Suprapubic skin (tissue), 4 donors: ENCODE results near the gene CNTN3. TPM values are rescaled to one million over a fixed set of nuclear protein-coding genes. Genes with fewer than 3 reads are reported as not detected.

Experiments used
- DNase-seq, 2 donors: peaks; one replicate each; pipeline ENCODE4 v3.0.0-alpha.2; 2019; ENCODE audit warnings: low spot score in 2 of 2
- H3K27ac ChIP-seq: fragments of 200-600 bp; sonication (generic); one replicate; pipeline ENCODE4 v1.5.1; 2019
- H3K27me3 ChIP-seq: fragments of 200-600 bp; sonication (generic); one replicate; pipeline ENCODE4 v1.5.1; 2019
- H3K36me3 ChIP-seq: fragments of 200-600 bp; sonication (generic); one replicate; pipeline ENCODE4 v1.5.1; 2019
- H3K4me1 ChIP-seq: fragments of 200-600 bp; sonication (generic); one replicate; pipeline ENCODE4 v1.5.1; 2019
- H3K4me3 ChIP-seq: fragments of 200-600 bp; sonication (generic); one replicate; pipeline ENCODE4 v1.5.1; 2019; ENCODE audit warnings: mild to moderate bottlenecking
- H3K9me3 ChIP-seq: fragments of 200-600 bp; sonication (generic); one replicate; pipeline ENCODE4 v1.5.1; 2019
- EP300 ChIP-seq: sonication (generic); formaldehyde crosslinking; IDR thresholded peaks from one replicate; pipeline ENCODE4 v1.6.1; 2017; ENCODE audit warnings: antibody characterized with exemption
- POLR2A ChIP-seq, 2 donors: fragments of 450-650 bp; IDR thresholded peaks; one replicate each; pipeline ENCODE4 v1.6.1; 2017; ENCODE audit warnings: antibody characterized with exemption in 2 of 2, mild to moderate bottlenecking in 2 of 2, moderate library complexity in 2 of 2
- POLR2AphosphoS5 ChIP-seq, 3 donors: sonication (generic); formaldehyde crosslinking; IDR thresholded peaks; one replicate each; pipeline ENCODE4 v1.6.1; 2017; ENCODE audit warnings: antibody characterized with exemption in 3 of 3
- WGBS: methylation state at CpG from one replicate; pipeline ENCODE4 v1.1.5; 2018; 5-methylcytosine and 5-hydroxymethylcytosine counted together
- total RNA-seq, 4 donors: library from RNA; depleted of rRNA; stranded (reverse); fragments of >200 nt; gene quantifications; one replicate each; pipeline ENCODE4 v1.1.0, GENCODE V29; 2016
- TF ChIP-seq, protein P1 (sequence below), 2 donors: fragments of 200-600 bp in 1 of 2; fragments of 450-650 bp in 1 of 2; sonication (generic) in 1 of 2; IDR thresholded peaks; one replicate each; pipeline ENCODE4 v1.5.1; 2016 to 2019; ENCODE audit warnings: antibody characterized with exemption in 2 of 2, mild to moderate bottlenecking in 1 of 2, moderate library complexity in 1 of 2

CNTN3 gene
- total RNA-seq: 1 to 10 TPM in 1 of 4 donors, under 1 TPM in 3; 0.38 to 1.4 (median 0.65) TPM

DNA sequence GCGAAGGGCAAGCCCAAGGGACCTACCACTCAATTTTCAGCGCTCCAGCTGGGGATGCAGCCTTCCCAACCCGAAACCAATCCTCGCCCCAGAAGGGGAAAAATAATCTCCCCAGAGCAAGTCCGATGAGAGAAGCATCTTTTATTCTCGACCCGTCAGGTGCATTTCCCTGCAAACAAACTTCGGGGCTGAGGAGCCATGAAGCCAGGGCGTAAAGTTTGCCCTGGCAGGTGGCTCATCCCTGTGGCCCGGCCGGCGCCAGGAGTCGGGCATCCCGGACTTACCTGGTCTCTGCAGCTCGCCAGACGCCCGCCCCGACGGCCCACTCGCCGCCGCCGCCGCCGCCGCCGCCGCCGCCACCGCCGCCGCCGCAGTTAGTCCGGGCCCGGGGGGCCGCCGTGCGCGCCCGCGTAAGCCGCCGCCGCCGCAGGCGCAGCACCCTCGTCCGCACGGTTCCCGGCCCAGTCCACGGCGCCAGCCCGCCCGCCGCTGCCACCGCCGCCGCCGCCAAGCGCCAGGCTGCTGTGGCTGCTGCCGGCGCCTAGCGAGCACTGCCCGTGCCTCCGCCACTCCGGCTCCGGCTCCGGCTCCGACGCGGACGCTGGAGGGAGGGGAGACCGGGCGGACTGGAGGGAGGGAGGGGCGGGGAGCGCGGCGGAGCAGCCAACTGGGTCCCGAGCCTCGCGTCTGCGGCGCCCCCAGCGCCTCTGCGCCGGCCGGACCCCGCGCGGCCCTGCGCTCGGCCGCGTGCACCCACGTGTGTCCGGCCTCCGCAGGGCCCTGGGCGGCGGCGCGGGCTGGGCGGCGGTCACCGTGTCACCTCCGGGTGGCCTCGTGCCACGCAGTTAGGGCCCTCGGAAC, at the start of gene CNTN3:
Gene CNTN3, minus strand, starts transcription at position 553 of the 861 bp plus-strand sequence. CDS start 93,547 bp downstream, outside the sequence.
- Histone ChIP-seq H3K36me3 (no peaks in the 10 kb centered on the region), H3K4me1 (peaks cover 3% of the 10 kb centered on the region), H3K9me3 (no peaks in the 10 kb centered on the region), H3K27me3 (peaks cover 14% of the 10 kb centered on the region), H3K4me3 (peak within 1 kb of the TSS; percentile 47), H3K27ac (no peak within 1 kb of the TSS)
- no peak for DNase-seq
- no peak for TF ChIP-seq POLR2AphosphoS5 (IDR thresholded peaks at IDR 0.05)
- TF ChIP-seq, protein P1, sequence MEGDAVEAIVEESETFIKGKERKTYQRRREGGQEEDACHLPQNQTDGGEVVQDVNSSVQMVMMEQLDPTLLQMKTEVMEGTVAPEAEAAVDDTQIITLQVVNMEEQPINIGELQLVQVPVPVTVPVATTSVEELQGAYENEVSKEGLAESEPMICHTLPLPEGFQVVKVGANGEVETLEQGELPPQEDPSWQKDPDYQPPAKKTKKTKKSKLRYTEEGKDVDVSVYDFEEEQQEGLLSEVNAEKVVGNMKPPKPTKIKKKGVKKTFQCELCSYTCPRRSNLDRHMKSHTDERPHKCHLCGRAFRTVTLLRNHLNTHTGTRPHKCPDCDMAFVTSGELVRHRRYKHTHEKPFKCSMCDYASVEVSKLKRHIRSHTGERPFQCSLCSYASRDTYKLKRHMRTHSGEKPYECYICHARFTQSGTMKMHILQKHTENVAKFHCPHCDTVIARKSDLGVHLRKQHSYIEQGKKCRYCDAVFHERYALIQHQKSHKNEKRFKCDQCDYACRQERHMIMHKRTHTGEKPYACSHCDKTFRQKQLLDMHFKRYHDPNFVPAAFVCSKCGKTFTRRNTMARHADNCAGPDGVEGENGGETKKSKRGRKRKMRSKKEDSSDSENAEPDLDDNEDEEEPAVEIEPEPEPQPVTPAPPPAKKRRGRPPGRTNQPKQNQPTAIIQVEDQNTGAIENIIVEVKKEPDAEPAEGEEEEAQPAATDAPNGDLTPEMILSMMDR (IDR thresholded peaks at IDR 0.05): no peak
- 10% methylated on average over 23 of the region's 108 CpGs for WGBS

DNA sequence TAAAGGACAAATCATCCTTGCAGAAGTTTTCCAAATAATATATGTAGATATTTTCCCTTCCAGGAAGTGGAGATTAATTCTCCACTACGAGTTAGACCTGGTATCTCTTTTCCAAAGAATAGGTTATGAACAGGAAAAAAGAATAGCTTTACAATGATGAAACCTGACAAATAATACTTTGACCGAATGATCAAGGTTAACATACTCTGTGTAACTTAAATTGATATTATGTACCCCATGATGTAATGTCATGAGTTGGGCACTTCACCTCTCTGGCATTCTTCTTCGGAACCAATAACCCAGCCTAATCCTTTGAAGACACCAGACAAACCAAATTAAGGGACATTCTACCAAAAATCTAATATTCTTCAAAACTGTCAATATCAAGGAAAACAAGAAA, 48.7 kb upstream of the CNTN3 start:
- no peaks in the 10 kb centered on the region for H3K4me1 ChIP-seq
- peaks cover 11% of the 10 kb centered on the region for H3K9me3 ChIP-seq
- no peaks in the 10 kb centered on the region for H3K27me3 ChIP-seq
- 77% methylated on average over 3 of the region's 3 CpGs for WGBS
- no peaks in the 10 kb centered on the region for H3K36me3 ChIP-seq
- DNase-seq: no peak
- H3K4me3 ChIP-seq: no peak overlapping the region
- no peak for TF ChIP-seq EP300
- TF ChIP-seq POLR2A (IDR thresholded peaks at IDR 0.05): no peak
- no peak overlapping the region for H3K27ac ChIP-seq

DNA sequence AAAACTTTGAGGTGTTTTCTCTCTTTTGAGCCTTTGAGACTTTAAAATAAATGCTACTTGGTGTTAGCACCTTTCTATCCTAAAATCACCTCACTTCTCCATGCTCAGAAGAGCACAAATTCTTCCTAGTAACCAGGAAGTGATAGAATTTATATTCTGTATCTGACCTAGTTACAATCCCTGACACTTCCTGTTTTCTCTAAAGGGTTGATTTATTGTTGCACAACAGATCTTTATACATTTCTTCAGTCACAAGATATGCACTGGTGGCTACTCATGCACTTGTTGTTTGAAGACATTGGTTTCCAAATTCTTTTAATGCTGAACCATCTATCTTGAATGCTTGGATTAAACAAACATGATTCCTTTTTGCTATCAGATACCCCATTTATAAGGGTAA, 47.2 kb upstream of the CNTN3 start:
- Histone ChIP-seq H3K9me3 (peaks cover 5% of the 10 kb centered on the region), H3K27me3 (no peaks in the 10 kb centered on the region), H3K4me1 (no peaks in the 10 kb centered on the region), H3K36me3 (no peaks in the 10 kb centered on the region), H3K4me3 (no peak overlapping the region), H3K27ac (no peak overlapping the region)
- TF ChIP-seq POLR2AphosphoS5 (IDR thresholded peaks at IDR 0.05): no peak
- no peak for TF ChIP-seq EP300
- no peak for DNase-seq

DNA sequence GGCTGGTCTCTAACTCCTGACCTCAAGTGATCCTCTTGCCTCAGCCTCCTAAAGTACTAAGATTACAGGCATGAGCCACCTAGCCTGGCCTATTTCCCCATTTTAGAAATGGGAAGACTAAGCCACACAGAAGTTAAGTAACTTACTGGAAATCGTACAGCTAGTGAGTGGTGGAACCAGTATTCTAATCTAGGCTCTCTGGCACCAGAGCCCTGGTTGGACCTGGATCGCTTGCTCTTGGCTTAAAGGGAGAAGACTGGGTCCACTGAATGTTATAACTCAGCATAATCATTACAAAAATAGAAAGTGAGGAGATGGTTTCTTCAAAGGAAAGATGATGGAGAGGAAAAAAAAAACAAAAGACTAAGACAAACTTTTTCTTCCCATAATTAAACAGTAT, 37.4 kb upstream of the CNTN3 start:
- no peak overlapping the region for H3K4me3 ChIP-seq
- TF ChIP-seq POLR2A (IDR thresholded peaks at IDR 0.05): no peak
- TF ChIP-seq POLR2AphosphoS5 (IDR thresholded peaks at IDR 0.05): no peak
- TF ChIP-seq, protein P1 (IDR thresholded peaks at IDR 0.05): no peak
- no peak for TF ChIP-seq EP300
- no peaks in the 10 kb centered on the region for H3K36me3 ChIP-seq
- no peak for DNase-seq
- H3K27me3 ChIP-seq: no peaks in the 10 kb centered on the region
- no peaks in the 10 kb centered on the region for H3K4me1 ChIP-seq
- no peak overlapping the region for H3K27ac ChIP-seq
- no peaks in the 10 kb centered on the region for H3K9me3 ChIP-seq
- WGBS: 48% methylated on average over 2 of the region's 2 CpGs

DNA sequence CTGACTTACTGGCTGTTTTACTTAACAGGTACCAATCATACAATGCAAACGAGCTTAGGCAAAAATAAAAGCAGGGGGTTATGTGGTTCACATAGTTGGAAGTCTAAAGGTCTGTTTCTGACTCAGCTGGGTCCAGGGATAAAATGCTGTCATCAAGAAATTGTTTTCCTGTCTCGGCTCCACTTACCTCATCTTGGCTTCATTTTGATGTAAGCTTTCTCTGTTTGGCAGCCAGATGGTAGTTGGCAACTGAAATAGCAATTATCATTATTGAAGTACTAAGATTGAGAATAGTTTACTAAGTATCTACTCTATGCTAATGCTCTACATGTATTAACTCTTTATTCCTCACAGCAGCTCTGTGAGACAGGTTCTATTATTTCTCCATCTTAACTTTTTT, 36.8 kb upstream of the CNTN3 start:
- Histone ChIP-seq H3K27me3 (no peaks in the 10 kb centered on the region), H3K9me3 (no peaks in the 10 kb centered on the region), H3K4me3 (no peak overlapping the region), H3K27ac (no peak overlapping the region), H3K36me3 (no peaks in the 10 kb centered on the region), H3K4me1 (no peaks in the 10 kb centered on the region)
- TF ChIP-seq, protein P1 (IDR thresholded peaks at IDR 0.05): no peak
- TF ChIP-seq EP300 (no peak), POLR2AphosphoS5 (IDR thresholded peaks at IDR 0.05) (no peak), POLR2A (IDR thresholded peaks at IDR 0.05) (no peak)
- WGBS: 9% methylated on average over 2 of the region's 2 CpGs
- no peak for DNase-seq

DNA sequence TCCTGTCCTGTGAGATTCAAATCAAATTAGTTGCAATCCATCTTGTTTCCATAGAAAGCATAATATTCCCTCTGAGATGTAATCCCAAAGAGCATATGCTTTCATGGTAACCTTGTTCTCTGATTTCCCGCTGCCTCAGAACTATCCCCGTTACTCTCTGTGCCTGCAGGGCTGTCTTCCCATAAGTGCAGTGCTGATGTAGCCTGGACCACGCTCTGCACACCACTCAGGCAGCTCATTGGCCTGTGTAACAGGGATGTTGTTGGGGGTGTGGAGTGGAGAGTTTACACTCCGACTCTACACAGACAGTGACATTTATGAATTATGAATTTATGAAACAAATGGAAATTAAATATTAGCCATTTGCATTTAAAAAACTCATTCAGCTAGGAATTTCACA, 33.6 kb upstream of the CNTN3 start:
- no peaks in the 10 kb centered on the region for H3K27me3 ChIP-seq
- H3K4me1 ChIP-seq: no peaks in the 10 kb centered on the region
- H3K36me3 ChIP-seq: no peaks in the 10 kb centered on the region
- TF ChIP-seq POLR2AphosphoS5 (IDR thresholded peaks at IDR 0.05): no peak
- TF ChIP-seq, protein P1 (IDR thresholded peaks at IDR 0.05): no peak
- TF ChIP-seq POLR2A (IDR thresholded peaks at IDR 0.05): no peak
- TF ChIP-seq EP300: no peak
- no peak overlapping the region for H3K4me3 ChIP-seq
- H3K27ac ChIP-seq: no peak overlapping the region
- no peak for DNase-seq
- no peaks in the 10 kb centered on the region for H3K9me3 ChIP-seq
- 72% methylated on average over 4 of the region's 4 CpGs for WGBS
